ENCODE measurements around the gene HIGD1A. TPM values are rescaled to one million over a fixed set of nuclear protein-coding genes. Genes with fewer than 3 reads are reported as not detected.

The HIGD1A gene
- total and polyA plus RNA-seq, 9 of the 15 experiments (the other 6 are each of a cell fraction or from before 2014, with no cell fraction given), result 165 to 1,185 (median 333) TPM

DNA sequence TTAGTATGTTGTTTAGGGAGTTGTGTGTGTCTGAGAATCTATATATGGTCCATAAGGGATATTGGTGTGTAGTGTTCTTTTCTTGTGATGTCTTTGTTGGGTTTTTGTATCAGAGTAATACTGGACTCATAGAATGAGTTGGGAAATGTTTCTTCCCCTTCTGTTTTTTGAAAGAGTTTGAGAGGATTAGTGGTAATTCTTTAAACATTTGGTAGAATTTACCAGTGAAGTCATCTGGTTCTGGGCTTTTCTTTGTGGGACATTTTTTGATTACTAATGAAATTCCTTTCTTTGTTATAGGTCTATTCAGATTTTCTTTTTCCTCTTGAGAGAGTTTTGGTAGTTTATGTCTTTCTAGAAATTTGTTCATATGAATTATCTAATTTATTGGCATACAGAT lies 21.9 kb upstream of the HIGD1A start:
- Histone ChIP-seq H3K4me2 (ENCODE audit: insufficient read depth, low read length) (no peak overlapping the region), H3K9me1 (ENCODE audit: control insufficient read depth, insufficient read depth, low read length) (no peaks in the 10 kb centered on the region), H3K79me2 (ENCODE audit: control insufficient read depth, insufficient read depth, low read length) (no peaks in the 10 kb centered on the region), H3K36me3 (ENCODE audit: control insufficient read depth, insufficient read depth, low read length) (no peaks in the 10 kb centered on the region), H3K9me3 (replicated peaks; ENCODE audit: control insufficient read depth, insufficient read depth, low read depth, low read length) (no peaks in the 10 kb centered on the region), H2AFZ (ENCODE audit: low read depth, low read length) (no peak overlapping the region), H3K27ac (ENCODE audit: extremely low read depth, low read depth, low read length) (no peak overlapping the region), H3K27me3 (ENCODE audit: control insufficient read depth in 2 of 2, insufficient read depth in 2 of 2, low read length in 2 of 2) (0 out of 5 replicates have a peak, but pooled peaks cover 0 to 2% of the 10 kb centered on the region in 2 experiments), H3K9ac (ENCODE audit: insufficient read depth in 1 of 2, low read depth in 2 of 2, low read length in 2 of 2) (no peak overlapping the region), H3K4me3 (no peak overlapping the region), H3K4me1 (replicated peaks in 1 of 2; ENCODE audit: control insufficient read depth in 2 of 2, insufficient read depth in 2 of 2, low read length in 2 of 2) (no peaks in the 10 kb centered on the region), H4K20me1 (replicated peaks; ENCODE audit: control insufficient read depth, insufficient read depth, low read length) (no peaks in the 10 kb centered on the region)
- ATAC-seq (no peak), FAIRE-seq (no peak), DNase-seq (ENCODE audit: extremely low read depth in 1 of 4, low spot score in 3 of 4) (no peak)
- TF ChIP-seq NCOA1 (IDR thresholded peaks at IDR 0.05; ENCODE audit: low read depth), result no peak
- TF ChIP-seq, protein P1, sequence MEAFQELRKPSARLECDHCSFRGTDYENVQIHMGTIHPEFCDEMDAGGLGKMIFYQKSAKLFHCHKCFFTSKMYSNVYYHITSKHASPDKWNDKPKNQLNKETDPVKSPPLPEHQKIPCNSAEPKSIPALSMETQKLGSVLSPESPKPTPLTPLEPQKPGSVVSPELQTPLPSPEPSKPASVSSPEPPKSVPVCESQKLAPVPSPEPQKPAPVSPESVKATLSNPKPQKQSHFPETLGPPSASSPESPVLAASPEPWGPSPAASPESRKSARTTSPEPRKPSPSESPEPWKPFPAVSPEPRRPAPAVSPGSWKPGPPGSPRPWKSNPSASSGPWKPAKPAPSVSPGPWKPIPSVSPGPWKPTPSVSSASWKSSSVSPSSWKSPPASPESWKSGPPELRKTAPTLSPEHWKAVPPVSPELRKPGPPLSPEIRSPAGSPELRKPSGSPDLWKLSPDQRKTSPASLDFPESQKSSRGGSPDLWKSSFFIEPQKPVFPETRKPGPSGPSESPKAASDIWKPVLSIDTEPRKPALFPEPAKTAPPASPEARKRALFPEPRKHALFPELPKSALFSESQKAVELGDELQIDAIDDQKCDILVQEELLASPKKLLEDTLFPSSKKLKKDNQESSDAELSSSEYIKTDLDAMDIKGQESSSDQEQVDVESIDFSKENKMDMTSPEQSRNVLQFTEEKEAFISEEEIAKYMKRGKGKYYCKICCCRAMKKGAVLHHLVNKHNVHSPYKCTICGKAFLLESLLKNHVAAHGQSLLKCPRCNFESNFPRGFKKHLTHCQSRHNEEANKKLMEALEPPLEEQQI (IDR thresholded peaks at IDR 0.05), result no peak
- TF ChIP-seq SIX5 (IDR thresholded peaks at IDR 0.05; ENCODE audit: borderline replicate concordance in 1 of 2, insufficient read depth in 1 of 2, low read depth in 1 of 2, low read length in 2 of 2), result no peak
- TF ChIP-seq GATAD2A (IDR thresholded peaks at IDR 0.05), result no peak
- no peak for TF ChIP-seq ZNF584 (CRISPR knock-in tag; IDR thresholded peaks at IDR 0.05; ENCODE audit: low read depth)
- TF ChIP-seq, protein P2, sequence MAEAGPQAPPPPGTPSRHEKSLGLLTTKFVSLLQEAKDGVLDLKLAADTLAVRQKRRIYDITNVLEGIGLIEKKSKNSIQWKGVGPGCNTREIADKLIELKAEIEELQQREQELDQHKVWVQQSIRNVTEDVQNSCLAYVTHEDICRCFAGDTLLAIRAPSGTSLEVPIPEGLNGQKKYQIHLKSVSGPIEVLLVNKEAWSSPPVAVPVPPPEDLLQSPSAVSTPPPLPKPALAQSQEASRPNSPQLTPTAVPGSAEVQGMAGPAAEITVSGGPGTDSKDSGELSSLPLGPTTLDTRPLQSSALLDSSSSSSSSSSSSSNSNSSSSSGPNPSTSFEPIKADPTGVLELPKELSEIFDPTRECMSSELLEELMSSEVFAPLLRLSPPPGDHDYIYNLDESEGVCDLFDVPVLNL (CRISPR knock-in tag; IDR thresholded peaks at IDR 0.05; ENCODE audit: low read depth), result no peak
- no peak for TF ChIP-seq TGIF2 (CRISPR knock-in tag; IDR thresholded peaks at IDR 0.05)
- TF ChIP-seq, protein P3, sequence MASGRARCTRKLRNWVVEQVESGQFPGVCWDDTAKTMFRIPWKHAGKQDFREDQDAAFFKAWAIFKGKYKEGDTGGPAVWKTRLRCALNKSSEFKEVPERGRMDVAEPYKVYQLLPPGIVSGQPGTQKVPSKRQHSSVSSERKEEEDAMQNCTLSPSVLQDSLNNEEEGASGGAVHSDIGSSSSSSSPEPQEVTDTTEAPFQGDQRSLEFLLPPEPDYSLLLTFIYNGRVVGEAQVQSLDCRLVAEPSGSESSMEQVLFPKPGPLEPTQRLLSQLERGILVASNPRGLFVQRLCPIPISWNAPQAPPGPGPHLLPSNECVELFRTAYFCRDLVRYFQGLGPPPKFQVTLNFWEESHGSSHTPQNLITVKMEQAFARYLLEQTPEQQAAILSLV (tag; IDR thresholded peaks at IDR 0.05), result no peak
- no peak for TF ChIP-seq NFE2 (IDR thresholded peaks at IDR 0.05; ENCODE audit: low read depth)
- no peak for TF ChIP-seq C11orf30 (IDR thresholded peaks at IDR 0.05; ENCODE audit: low read depth)
- TF ChIP-seq, protein P4, sequence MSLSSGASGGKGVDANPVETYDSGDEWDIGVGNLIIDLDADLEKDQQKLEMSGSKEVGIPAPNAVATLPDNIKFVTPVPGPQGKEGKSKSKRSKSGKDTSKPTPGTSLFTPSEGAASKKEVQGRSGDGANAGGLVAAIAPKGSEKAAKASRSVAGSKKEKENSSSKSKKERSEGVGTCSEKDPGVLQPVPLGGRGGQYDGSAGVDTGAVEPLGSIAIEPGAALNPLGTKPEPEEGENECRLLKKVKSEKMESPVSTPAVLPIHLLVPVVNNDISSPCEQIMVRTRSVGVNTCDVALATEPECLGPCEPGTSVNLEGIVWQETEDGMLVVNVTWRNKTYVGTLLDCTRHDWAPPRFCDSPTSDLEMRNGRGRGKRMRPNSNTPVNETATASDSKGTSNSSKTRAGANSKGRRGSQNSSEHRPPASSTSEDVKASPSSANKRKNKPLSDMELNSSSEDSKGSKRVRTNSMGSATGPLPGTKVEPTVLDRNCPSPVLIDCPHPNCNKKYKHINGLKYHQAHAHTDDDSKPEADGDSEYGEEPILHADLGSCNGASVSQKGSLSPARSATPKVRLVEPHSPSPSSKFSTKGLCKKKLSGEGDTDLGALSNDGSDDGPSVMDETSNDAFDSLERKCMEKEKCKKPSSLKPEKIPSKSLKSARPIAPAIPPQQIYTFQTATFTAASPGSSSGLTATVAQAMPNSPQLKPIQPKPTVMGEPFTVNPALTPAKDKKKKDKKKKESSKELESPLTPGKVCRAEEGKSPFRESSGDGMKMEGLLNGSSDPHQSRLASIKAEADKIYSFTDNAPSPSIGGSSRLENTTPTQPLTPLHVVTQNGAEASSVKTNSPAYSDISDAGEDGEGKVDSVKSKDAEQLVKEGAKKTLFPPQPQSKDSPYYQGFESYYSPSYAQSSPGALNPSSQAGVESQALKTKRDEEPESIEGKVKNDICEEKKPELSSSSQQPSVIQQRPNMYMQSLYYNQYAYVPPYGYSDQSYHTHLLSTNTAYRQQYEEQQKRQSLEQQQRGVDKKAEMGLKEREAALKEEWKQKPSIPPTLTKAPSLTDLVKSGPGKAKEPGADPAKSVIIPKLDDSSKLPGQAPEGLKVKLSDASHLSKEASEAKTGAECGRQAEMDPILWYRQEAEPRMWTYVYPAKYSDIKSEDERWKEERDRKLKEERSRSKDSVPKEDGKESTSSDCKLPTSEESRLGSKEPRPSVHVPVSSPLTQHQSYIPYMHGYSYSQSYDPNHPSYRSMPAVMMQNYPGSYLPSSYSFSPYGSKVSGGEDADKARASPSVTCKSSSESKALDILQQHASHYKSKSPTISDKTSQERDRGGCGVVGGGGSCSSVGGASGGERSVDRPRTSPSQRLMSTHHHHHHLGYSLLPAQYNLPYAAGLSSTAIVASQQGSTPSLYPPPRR (CRISPR knock-in tag; IDR thresholded peaks at IDR 0.05; ENCODE audit: borderline replicate concordance), result no peak
- TF ChIP-seq CCAR2 (IDR thresholded peaks at IDR 0.05; ENCODE audit: low read depth, low read length), result no peak
- TF ChIP-seq TBP (optimal IDR thresholded peaks at IDR 0.05; ENCODE audit: low read depth, low read length), result no peak
- no peak for TF ChIP-seq TAL1 (IDR thresholded peaks at IDR 0.05)
- CTCF ChIA-PET (ENCODE audit: low intra/inter-chr PET ratio), result no interaction called here
- intact Hi-C loops (cut with micrococcal nuclease) (no loop called here), in situ Hi-C loops (cut with MboI) (loop anchor here (5.0 kb wide), 1 partner anchor 44 kb away; no protein-coding TSS in a partner anchor)
- BruUV-seq (replicated peaks), result no TSS peak
- POLR2A ChIA-PET, result no interaction called here
